Measurements from ENCODE around the gene CEACAM19. TPM values are rescaled to one million over a fixed set of nuclear protein-coding genes. Genes with fewer than 3 reads are reported as not detected.

Gene CEACAM19
- total and polyA plus RNA-seq, 2 of the 13 experiments (the other 11 are each of a cell fraction or from before 2014, with no cell fraction given), result 1.3 to 4.0 TPM

DNA sequence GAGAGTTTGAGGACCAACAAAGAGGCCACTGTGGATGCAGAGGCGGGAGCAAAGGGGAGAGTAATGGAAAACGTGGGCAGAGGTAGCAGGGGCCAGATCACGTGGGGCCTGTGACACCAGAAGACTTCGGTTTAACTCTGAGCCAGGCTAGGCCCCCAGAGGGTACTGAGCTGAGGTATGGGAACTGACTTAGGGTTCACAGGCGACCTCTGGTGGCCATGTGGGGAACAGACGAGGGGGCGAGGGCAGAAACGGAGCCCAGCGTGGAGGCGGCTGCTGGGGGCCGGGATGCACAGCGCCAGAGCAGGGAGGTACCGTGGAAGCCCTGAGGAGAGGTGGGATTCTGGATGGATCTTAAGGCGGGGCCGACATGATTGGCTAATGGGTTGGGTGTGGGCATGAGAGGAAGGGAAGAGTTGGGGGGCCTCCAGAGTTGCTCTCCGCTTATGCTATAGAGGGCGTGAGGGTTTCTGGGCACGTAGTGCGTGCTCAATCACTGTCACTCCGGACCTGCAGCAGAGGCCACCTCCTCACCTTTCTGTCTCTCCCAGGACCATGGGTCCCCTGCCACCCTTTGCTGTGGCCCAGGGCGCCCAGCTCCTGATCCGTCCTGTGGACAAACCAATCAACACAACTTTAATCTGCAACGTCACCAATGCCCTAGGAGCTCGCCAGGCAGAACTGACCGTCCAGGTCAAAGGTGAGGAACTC lies 13.9 kb upstream of the CEACAM19 start (continued):
- TF ChIP-seq, protein P1, sequence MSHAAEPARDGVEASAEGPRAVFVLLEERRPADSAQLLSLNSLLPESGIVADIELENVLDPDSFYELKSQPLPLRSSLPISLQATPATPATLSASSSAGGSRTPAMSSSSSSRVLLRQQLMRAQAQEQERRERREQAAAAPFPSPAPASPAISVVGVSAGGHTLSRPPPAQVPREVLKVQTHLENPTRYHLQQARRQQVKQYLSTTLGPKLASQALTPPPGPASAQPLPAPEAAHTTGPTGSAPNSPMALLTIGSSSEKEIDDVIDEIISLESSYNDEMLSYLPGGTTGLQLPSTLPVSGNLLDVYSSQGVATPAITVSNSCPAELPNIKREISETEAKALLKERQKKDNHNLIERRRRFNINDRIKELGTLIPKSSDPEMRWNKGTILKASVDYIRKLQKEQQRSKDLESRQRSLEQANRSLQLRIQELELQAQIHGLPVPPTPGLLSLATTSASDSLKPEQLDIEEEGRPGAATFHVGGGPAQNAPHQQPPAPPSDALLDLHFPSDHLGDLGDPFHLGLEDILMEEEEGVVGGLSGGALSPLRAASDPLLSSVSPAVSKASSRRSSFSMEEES (CRISPR knock-in tag; IDR thresholded peaks at IDR 0.05), result 0 out of 2 replicates have a peak, but pooled peaks have one; percentile 12
- TF ChIP-seq, protein P2, sequence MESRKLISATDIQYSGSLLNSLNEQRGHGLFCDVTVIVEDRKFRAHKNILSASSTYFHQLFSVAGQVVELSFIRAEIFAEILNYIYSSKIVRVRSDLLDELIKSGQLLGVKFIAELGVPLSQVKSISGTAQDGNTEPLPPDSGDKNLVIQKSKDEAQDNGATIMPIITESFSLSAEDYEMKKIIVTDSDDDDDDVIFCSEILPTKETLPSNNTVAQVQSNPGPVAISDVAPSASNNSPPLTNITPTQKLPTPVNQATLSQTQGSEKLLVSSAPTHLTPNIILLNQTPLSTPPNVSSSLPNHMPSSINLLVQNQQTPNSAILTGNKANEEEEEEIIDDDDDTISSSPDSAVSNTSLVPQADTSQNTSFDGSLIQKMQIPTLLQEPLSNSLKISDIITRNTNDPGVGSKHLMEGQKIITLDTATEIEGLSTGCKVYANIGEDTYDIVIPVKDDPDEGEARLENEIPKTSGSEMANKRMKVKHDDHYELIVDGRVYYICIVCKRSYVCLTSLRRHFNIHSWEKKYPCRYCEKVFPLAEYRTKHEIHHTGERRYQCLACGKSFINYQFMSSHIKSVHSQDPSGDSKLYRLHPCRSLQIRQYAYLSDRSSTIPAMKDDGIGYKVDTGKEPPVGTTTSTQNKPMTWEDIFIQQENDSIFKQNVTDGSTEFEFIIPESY (CRISPR knock-in tag; IDR thresholded peaks at IDR 0.05), result peak; percentile 84
- no peak for TF ChIP-seq MTA1 (CRISPR knock-in tag; IDR thresholded peaks at IDR 0.05; ENCODE audit: borderline replicate concordance)
- TF ChIP-seq, protein P3, sequence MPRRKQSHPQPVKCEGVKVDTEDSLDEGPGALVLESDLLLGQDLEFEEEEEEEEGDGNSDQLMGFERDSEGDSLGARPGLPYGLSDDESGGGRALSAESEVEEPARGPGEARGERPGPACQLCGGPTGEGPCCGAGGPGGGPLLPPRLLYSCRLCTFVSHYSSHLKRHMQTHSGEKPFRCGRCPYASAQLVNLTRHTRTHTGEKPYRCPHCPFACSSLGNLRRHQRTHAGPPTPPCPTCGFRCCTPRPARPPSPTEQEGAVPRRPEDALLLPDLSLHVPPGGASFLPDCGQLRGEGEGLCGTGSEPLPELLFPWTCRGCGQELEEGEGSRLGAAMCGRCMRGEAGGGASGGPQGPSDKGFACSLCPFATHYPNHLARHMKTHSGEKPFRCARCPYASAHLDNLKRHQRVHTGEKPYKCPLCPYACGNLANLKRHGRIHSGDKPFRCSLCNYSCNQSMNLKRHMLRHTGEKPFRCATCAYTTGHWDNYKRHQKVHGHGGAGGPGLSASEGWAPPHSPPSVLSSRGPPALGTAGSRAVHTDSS (CRISPR knock-in tag; conservative IDR thresholded peaks at IDR 0.05), result no peak
- no peak for TF ChIP-seq ZNF841 (CRISPR knock-in tag; IDR thresholded peaks at IDR 0.05; ENCODE audit: borderline replicate concordance)
- TF ChIP-seq FOXA3 (CRISPR knock-in tag; IDR thresholded peaks at IDR 0.05), result peak; percentile 7; the same call in 1 of the 2 replicates
- TF ChIP-seq, protein P4, sequence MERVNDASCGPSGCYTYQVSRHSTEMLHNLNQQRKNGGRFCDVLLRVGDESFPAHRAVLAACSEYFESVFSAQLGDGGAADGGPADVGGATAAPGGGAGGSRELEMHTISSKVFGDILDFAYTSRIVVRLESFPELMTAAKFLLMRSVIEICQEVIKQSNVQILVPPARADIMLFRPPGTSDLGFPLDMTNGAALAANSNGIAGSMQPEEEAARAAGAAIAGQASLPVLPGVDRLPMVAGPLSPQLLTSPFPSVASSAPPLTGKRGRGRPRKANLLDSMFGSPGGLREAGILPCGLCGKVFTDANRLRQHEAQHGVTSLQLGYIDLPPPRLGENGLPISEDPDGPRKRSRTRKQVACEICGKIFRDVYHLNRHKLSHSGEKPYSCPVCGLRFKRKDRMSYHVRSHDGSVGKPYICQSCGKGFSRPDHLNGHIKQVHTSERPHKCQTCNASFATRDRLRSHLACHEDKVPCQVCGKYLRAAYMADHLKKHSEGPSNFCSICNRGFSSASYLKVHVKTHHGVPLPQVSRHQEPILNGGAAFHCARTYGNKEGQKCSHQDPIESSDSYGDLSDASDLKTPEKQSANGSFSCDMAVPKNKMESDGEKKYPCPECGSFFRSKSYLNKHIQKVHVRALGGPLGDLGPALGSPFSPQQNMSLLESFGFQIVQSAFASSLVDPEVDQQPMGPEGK (CRISPR knock-in tag; IDR thresholded peaks at IDR 0.05), result peak; percentile 58; the same call in 1 of the 2 replicates
- 0 out of 2 replicates have a peak, but pooled peaks have one; percentile 21 for TF ChIP-seq HOXD1 (CRISPR knock-in tag; IDR thresholded peaks at IDR 0.05)
- TF ChIP-seq HNRNPK (IDR thresholded peaks at IDR 0.05; ENCODE audit: low read depth, low read length, poor library complexity, severe bottlenecking), result peak; percentile 21
- TF ChIP-seq NFKB2 (CRISPR knock-in tag; IDR thresholded peaks at IDR 0.05; ENCODE audit: borderline replicate concordance), result peak; percentile 46; the same call in 1 of the 2 replicates
- peak; percentile 57 for TF ChIP-seq POLR2G (IDR thresholded peaks at IDR 0.05; ENCODE audit: low read depth, low read length)
- no peak for TF ChIP-seq SP2 (CRISPR knock-in tag; IDR thresholded peaks at IDR 0.05)
- TF ChIP-seq CEBPG (CRISPR knock-in tag; IDR thresholded peaks at IDR 0.05), result no peak
- TF ChIP-seq SALL1 (CRISPR knock-in tag; IDR thresholded peaks at IDR 0.05), result peak; percentile 56
- peak; percentile 86 for TF ChIP-seq RAD21 (CRISPR knock-in tag; IDR thresholded peaks at IDR 0.05)
- 0 out of 2 replicates have a peak, but pooled peaks have one; percentile 36 for TF ChIP-seq SALL2 (CRISPR knock-in tag; IDR thresholded peaks at IDR 0.05)
- 0 out of 2 replicates have a peak, but pooled peaks have one; percentile 14 for TF ChIP-seq ZNF263 (CRISPR knock-in tag; IDR thresholded peaks at IDR 0.05)
- TF ChIP-seq, protein P5, sequence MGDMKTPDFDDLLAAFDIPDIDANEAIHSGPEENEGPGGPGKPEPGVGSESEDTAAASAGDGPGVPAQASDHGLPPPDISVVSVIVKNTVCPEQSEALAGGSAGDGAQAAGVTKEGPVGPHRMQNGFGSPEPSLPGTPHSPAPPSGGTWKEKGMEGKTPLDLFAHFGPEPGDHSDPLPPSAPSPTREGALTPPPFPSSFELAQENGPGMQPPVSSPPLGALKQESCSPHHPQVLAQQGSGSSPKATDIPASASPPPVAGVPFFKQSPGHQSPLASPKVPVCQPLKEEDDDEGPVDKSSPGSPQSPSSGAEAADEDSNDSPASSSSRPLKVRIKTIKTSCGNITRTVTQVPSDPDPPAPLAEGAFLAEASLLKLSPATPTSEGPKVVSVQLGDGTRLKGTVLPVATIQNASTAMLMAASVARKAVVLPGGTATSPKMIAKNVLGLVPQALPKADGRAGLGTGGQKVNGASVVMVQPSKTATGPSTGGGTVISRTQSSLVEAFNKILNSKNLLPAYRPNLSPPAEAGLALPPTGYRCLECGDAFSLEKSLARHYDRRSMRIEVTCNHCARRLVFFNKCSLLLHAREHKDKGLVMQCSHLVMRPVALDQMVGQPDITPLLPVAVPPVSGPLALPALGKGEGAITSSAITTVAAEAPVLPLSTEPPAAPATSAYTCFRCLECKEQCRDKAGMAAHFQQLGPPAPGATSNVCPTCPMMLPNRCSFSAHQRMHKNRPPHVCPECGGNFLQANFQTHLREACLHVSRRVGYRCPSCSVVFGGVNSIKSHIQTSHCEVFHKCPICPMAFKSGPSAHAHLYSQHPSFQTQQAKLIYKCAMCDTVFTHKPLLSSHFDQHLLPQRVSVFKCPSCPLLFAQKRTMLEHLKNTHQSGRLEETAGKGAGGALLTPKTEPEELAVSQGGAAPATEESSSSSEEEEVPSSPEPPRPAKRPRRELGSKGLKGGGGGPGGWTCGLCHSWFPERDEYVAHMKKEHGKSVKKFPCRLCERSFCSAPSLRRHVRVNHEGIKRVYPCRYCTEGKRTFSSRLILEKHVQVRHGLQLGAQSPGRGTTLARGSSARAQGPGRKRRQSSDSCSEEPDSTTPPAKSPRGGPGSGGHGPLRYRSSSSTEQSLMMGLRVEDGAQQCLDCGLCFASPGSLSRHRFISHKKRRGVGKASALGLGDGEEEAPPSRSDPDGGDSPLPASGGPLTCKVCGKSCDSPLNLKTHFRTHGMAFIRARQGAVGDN (CRISPR knock-in tag; IDR thresholded peaks at IDR 0.05), result peak; percentile 71
